GM13976 (cell line): ENCODE results near the gene NOP56.

Source experiments
- DNase-seq: peaks from one replicate; pipeline ENCODE4 v3.0.0; 2012; ENCODE audit warnings: low spot score
- CTCF ChIP-seq: IDR thresholded peaks from 2 replicates; pipeline ENCODE4 v1.5.1; 2012; ENCODE audit warnings: borderline replicate concordance, mild to moderate bottlenecking; ENCODE audit not compliant: insufficient read depth; ENCODE audit errors: extremely low read depth, missing control alignments, control extremely low read depth
- in situ Hi-C: fragments of 300-500 bp; cut with MboI; formaldehyde crosslinking; loops from one replicate; pipeline ENCODE4 v1.12.0; 2022; ENCODE audit warnings: low sequenced_read_pairs, mixed read lengths, inconsistent platforms; ENCODE audit not compliant: unreplicated experiment

NOP56 gene

GRCh38 chr20:2619961-2620595 lies 32.4 kb upstream of the NOP56 start:
- no peak for DNase-seq
- in situ Hi-C loops, result no loop called here
- no peak for TF ChIP-seq CTCF

GRCh38 chr20:2624190-2624589 lies 28.2 kb upstream of the NOP56 start:
- in situ Hi-C loops, result no loop called here
- no peak for TF ChIP-seq CTCF
- no peak for DNase-seq

- in situ Hi-C loops, result no loop called here
- no peak for TF ChIP-seq CTCF
- DNase-seq, result no peak
These were observed 27.4 kb upstream of the NOP56 start for GRCh38 chr20:2625062-2625461.

GRCh38 chr20:2626853-2627541 lies 25.4 kb upstream of the NOP56 start:
- no peak for DNase-seq
- TF ChIP-seq CTCF, result no peak
- in situ Hi-C loops, result no loop called here

GRCh38 chr20:2631228-2631627 lies 21.2 kb upstream of the NOP56 start:
- no peak for TF ChIP-seq CTCF
- no peak for DNase-seq
- in situ Hi-C loops, result no loop called here

GRCh38 chr20:2633381-2633780 lies 19.1 kb upstream of the NOP56 start:
- in situ Hi-C loops, result no loop called here
- TF ChIP-seq CTCF, result no peak
- no peak for DNase-seq
